Cardiac muscle cell (in vitro differentiated cells and primary cell): ENCODE results near the gene THBS1. TPM values are rescaled to one million over a fixed set of nuclear protein-coding genes. Genes with fewer than 3 reads are reported as not detected.
A peak's percentile ranks its signal among the peaks of the same experiment; 100 is the strongest.

Experiments
- DNase-seq, 2 donors: peaks; one replicate each; pipeline versions ENCODE4 v3.0.0 to v3.0.0-alpha.2; 2010 to 2017; ENCODE audit warnings: low read depth in 1 of 2, low spot score in 1 of 2
- H3K27ac ChIP-seq: fragments of 200-600 bp; sonication (generic); 2 replicates; pipeline ENCODE4 v1.5.1; 2016
- H3K27me3 ChIP-seq: fragments of 200-600 bp; sonication (generic); 2 replicates; pipeline ENCODE4 v1.6.0; 2016; ENCODE audit warnings: control low read depth
- H3K36me3 ChIP-seq: fragments of 200-600 bp; sonication (generic); 2 replicates; pipeline ENCODE4 v1.5.1; 2016; ENCODE audit warnings: control low read depth
- H3K4me1 ChIP-seq: fragments of 200-600 bp; sonication (generic); 2 replicates; pipeline ENCODE4 v1.8.1; 2017; ENCODE audit warnings: low read depth, mild to moderate bottlenecking, mixed run types
- H3K4me3 ChIP-seq: fragments of 200-600 bp; sonication (generic); 2 replicates; pipeline ENCODE4 v1.5.1; 2016; ENCODE audit warnings: mild to moderate bottlenecking
- H3K9me3 ChIP-seq: fragments of 200-600 bp; sonication (generic); 2 replicates; pipeline ENCODE4 v1.5.1; 2017; ENCODE audit warnings: low read depth, mild to moderate bottlenecking, control low read depth
- polyA plus RNA-seq: library from polyadenylated mRNA; unstranded; fragments of >200 nt; fragmentation: Nextera tagmentation; extraction: Ambion mirVana; gene quantifications from 2 replicates; pipeline ENCODE4 v1.2.1, GENCODE V29; 2016
- total RNA-seq: library from RNA; depleted of rRNA; stranded (reverse); fragments of >200 nt; gene quantifications from 2 replicates; pipeline ENCODE4 v1.2.3, GENCODE V29; 2016
- TF ChIP-seq, protein P1 (sequence below): IDR thresholded peaks from 2 replicates; pipeline ENCODE4 v1.5.1; 2012; ENCODE audit warnings: low read depth, mild to moderate bottlenecking, low read length

The THBS1 gene
- total and polyA plus RNA-seq, 2 experiments from 2014 or later, result 20.9 to 55.2 TPM

DNA sequence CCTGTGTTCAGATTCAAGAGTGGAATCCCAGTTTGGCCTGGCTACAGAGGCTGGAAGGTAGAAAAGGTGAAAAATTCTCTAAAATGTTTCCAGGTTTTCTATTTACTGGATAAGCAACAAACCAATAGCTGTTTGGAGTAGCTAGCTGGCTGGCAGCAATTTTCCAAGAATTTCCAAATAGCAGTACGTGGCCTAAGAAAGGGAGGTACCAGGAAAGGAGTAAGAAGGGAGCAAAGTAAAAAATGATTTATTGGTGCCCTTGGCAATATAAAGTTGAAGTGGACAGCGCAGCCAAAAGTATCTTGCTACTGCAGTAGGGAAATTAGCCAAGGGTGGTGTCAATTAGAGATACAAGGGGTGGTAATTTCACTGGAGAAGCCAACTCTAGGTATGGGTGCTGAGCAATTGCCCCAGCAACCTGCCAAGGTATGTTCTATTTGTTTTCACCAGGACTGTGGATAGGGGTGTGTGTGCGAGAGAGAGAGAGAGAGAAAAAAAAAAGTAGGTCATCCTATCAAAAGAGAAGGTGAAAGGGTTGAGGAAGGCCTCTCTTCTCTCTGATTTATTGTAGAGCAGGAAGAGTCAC, 40.8 kb upstream of the THBS1 start:
- H3K36me3 ChIP-seq, result no peaks in the 10 kb centered on the region
- H3K4me3 ChIP-seq, result no peak overlapping the region
- H3K9me3 ChIP-seq, result no peaks in the 10 kb centered on the region
- H3K4me1 ChIP-seq, result no peaks in the 10 kb centered on the region
- H3K27ac ChIP-seq, result no peak overlapping the region
- TF ChIP-seq, protein P1, sequence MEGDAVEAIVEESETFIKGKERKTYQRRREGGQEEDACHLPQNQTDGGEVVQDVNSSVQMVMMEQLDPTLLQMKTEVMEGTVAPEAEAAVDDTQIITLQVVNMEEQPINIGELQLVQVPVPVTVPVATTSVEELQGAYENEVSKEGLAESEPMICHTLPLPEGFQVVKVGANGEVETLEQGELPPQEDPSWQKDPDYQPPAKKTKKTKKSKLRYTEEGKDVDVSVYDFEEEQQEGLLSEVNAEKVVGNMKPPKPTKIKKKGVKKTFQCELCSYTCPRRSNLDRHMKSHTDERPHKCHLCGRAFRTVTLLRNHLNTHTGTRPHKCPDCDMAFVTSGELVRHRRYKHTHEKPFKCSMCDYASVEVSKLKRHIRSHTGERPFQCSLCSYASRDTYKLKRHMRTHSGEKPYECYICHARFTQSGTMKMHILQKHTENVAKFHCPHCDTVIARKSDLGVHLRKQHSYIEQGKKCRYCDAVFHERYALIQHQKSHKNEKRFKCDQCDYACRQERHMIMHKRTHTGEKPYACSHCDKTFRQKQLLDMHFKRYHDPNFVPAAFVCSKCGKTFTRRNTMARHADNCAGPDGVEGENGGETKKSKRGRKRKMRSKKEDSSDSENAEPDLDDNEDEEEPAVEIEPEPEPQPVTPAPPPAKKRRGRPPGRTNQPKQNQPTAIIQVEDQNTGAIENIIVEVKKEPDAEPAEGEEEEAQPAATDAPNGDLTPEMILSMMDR, result no peak
- no peak for DNase-seq
- no peaks in the 10 kb centered on the region for H3K27me3 ChIP-seq

DNA sequence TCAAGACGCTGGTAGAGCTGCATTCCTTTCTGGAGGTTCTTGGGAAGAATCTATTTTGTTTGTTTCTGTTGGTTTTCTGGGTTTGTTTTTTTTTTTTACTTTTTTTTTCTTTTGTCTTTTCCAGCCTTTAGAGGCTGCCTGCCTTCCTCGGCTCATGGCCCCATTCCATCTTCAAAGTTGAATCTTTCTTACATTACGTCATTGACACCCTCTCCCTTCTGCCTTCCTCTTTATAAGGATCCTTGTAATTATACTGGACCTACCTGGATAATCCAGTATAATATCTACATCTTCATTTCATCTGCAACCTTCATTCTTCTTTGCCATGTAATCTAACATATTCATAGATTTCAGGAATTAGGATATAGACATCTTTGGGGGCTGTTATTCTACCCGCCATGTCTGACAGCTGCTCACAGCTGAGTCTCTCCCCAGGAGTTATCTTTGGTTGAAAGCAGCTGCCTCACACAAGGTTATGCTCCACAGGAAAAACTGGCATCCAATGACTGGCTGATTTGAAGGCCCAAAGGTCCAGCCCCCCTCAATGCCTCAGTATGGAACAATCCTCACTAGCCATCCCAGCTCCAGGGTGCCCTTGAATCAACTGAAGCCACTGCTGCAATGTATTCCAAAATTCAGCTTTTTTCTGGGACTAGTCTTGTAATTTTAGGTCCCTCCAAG, 38.4 kb upstream of the THBS1 start:
- TF ChIP-seq, protein P1, result no peak
- Histone ChIP-seq H3K4me3 (no peak overlapping the region), H3K9me3 (no peaks in the 10 kb centered on the region)

DNA sequence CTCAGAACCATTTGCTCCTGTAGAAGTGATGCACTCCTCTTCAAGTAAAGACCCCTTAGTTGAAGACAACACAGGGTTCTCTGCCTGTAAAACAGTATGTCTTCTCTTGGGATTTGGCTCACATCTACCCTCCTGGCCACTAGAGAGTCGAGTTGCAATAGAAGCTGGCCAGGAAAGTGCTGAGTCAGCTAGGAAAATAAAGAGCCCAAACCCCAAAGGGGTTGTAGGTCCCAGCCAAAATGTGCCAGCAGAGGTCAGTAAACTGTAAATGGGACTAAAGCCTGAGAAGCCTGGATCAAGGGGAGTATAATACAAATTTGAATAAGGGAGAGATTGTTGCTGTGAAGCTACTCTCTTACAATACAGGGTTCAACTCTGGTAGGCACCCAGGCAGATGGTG, 37.2 kb upstream of the THBS1 start:
- no peak overlapping the region for H3K27ac ChIP-seq
- H3K36me3 ChIP-seq, result no peaks in the 10 kb centered on the region
- DNase-seq, result peak in 1 of 2 donors; percentile 55
- H3K4me1 ChIP-seq, result no peaks in the 10 kb centered on the region
- H3K27me3 ChIP-seq, result no peaks in the 10 kb centered on the region
- no peak overlapping the region for H3K4me3 ChIP-seq
- TF ChIP-seq, protein P1, result peak; percentile 12
- H3K9me3 ChIP-seq, result no peaks in the 10 kb centered on the region

More for the DNA sequence above, 38.4 kb upstream of the THBS1 start:
- Histone ChIP-seq H3K27ac (no peak overlapping the region), H3K27me3 (no peaks in the 10 kb centered on the region), H3K36me3 (no peaks in the 10 kb centered on the region), H3K4me1 (no peaks in the 10 kb centered on the region)
- no peak for DNase-seq

DNA sequence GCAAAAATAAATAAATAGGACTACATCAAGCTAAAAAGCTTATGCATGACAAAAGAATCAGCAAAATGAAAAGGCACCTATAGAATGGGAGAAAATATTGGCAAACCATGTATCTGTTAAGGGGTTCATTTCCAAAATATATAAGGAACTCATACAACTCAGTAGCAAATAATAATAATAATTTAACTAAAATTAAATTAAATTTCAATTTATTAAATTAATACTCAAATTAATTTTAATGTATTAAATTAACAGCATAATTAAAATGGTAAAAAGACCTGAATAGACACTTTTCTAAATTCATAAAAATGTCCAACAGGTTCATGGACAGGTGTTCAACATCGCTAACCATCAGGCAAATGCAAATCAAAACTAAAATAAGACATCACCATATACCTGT, 34.0 kb upstream of the THBS1 start:
- Histone ChIP-seq H3K9me3 (no peaks in the 10 kb centered on the region), H3K27ac (no peak overlapping the region), H3K4me3 (no peak overlapping the region), H3K36me3 (no peaks in the 10 kb centered on the region), H3K4me1 (no peaks in the 10 kb centered on the region), H3K27me3 (no peaks in the 10 kb centered on the region)
- TF ChIP-seq, protein P1, result no peak
- no peak for DNase-seq

DNA sequence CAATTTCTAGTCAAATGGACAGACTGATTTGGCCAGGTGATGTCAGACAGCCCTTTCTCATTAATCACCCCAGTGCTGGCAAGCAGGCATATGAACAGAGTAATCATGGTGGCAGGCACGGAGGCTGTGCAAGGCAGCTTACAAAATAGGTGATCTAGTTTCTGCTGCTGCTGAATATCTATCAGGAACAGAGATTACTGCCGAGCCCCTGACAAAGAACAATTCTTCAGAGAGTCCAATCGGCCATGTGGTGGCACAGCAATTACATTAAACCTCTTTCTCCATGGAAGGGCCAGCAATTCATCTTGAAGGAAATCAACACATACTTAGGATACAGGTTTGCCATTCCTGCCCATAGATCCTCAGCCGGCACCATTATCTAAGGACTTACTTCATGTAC, 32.3 kb upstream of the THBS1 start:
- H3K4me3 ChIP-seq, result no peak overlapping the region
- no peak overlapping the region for H3K27ac ChIP-seq
- no peaks in the 10 kb centered on the region for H3K9me3 ChIP-seq
- no peaks in the 10 kb centered on the region for H3K36me3 ChIP-seq
- no peaks in the 10 kb centered on the region for H3K27me3 ChIP-seq
- no peak for DNase-seq
- no peaks in the 10 kb centered on the region for H3K4me1 ChIP-seq
- TF ChIP-seq, protein P1, result no peak
